ENCODE results near the gene DYRK3.

DYRK3 gene

DNA sequence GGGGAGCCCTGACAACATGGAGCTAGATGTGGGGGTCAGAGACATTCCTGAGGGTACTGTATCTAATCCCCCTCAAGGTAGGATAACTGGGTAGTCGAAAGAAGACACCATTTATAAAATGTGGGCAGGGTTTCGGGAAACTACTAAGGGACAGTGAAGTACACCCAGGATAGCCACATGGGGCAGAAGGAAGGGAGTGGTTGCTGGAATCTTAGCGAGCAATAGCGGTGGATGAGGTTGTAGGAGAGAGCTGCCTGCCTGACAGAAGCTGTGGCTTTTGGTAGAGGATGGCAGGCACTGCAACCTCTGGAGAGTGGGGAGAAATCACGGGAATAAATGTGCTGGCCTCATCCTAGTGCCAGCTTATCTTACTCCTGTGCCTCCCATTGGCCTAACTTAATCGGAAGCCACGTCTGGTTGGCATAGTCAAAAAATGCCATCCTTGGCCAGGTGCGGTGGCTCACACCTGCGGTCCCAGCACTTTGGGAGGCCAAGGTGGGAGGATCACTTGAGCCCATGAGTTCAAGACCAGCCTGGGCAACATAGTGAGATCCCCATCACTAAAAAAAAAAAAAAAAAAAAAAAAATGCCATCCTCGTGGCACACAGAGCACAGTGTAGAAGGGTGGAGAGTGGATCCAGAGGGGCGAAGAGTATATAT is 26.0 kb downstream of the DYRK3 start:
- H3K36me3 ChIP-seq (ENCODE audit: control insufficient read depth, insufficient read depth, low read length): no peaks in the 10 kb centered on the region
- H3K27ac ChIP-seq (ENCODE audit: low read depth, low read length, severe bottlenecking): no peak overlapping the region
- no peaks in the 10 kb centered on the region for H3K9me3 ChIP-seq (ENCODE audit: control insufficient read depth, low read length)
- WGBS, 2 experiments (ENCODE audit: insufficient coverage in 2 of 2): 88 to 97% methylated on average over 4 to 9 of the region's 11 CpGs
- no peak overlapping the region for H3K4me3 ChIP-seq (ENCODE audit: extremely low read depth, insufficient read depth, low read length, poor library complexity, severe bottlenecking)
- peaks cover 11% of the 10 kb centered on the region for H3K4me1 ChIP-seq (ENCODE audit: control insufficient read depth, insufficient read depth, low read length, poor library complexity, severe bottlenecking)

DNA sequence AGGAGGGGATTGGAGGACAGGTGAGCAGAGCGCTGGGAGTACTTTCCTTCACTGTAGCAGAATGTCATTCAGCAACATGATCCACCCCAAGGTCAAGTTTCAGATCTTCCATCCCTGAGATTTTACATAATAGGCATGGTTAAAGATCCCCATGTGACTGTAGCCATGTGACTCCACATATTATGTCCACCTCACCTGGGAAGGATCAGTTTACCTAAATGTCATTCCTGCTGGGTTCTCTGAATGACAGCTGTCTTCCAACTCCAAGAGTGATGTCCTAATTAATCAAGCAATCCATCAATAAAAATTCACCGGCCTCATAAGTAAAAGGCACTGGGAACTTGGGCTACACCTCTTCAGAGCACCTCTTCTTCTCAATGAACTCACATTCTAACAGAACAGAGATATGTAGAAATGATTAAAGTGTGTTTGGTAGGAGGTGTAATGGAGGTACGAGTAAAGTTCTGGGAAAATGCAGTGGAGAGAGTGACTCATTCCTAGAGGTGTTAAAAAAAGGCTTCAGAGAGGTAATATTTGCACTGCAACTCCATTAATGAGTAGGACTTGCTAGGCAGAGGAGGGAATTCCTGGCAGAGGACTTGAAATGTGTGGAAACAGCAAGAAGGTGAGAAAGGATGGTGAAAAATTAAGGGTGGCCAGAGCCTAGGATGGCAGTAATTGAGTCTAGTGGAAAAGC is 27.2 kb downstream of the DYRK3 start:
- 29 to 84% methylated on average over 1 to 3 of the region's 3 CpGs for WGBS, 2 experiments (ENCODE audit: insufficient coverage in 2 of 2)
- H3K4me3 ChIP-seq (ENCODE audit: extremely low read depth, insufficient read depth, low read length, poor library complexity, severe bottlenecking): no peak overlapping the region
- no peak overlapping the region for H3K27ac ChIP-seq (ENCODE audit: low read depth, low read length, severe bottlenecking)
- H3K4me1 ChIP-seq (ENCODE audit: control insufficient read depth, insufficient read depth, low read length, poor library complexity, severe bottlenecking): peaks cover 11% of the 10 kb centered on the region
- no peaks in the 10 kb centered on the region for H3K9me3 ChIP-seq (ENCODE audit: control insufficient read depth, low read length)
- no peaks in the 10 kb centered on the region for H3K36me3 ChIP-seq (ENCODE audit: control insufficient read depth, insufficient read depth, low read length)

DNA sequence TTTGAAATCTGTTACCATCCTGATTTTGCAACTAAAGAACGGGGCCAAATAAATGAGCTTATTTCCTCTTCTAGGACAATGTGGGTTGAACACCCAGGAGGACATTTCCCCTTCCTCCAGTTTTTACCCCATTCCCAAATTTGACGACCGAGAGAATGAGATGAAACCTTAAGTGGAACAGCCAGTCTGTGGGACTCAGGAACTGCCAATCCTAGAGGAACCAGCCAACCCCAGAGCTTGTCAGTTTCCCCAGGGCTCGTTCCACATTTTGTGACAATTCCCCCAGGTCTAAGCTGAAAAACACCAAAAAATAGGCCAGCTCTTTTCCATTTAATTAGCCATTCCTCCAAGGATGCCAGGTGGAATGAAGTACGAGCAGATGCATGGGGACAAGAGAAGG is 28.0 kb downstream of the DYRK3 start:
- 60 to 86% methylated on average over 1 to 5 of the region's 5 CpGs for WGBS, 2 experiments (ENCODE audit: insufficient coverage in 2 of 2)
- H3K36me3 ChIP-seq (ENCODE audit: control insufficient read depth, insufficient read depth, low read length): no peaks in the 10 kb centered on the region
- H3K4me3 ChIP-seq (ENCODE audit: extremely low read depth, insufficient read depth, low read length, poor library complexity, severe bottlenecking): no peak overlapping the region
- H3K27ac ChIP-seq (ENCODE audit: low read depth, low read length, severe bottlenecking): no peak overlapping the region
- H3K9me3 ChIP-seq (ENCODE audit: control insufficient read depth, low read length): no peaks in the 10 kb centered on the region
- H3K4me1 ChIP-seq (ENCODE audit: control insufficient read depth, insufficient read depth, low read length, poor library complexity, severe bottlenecking): peaks cover 6% of the 10 kb centered on the region

DNA sequence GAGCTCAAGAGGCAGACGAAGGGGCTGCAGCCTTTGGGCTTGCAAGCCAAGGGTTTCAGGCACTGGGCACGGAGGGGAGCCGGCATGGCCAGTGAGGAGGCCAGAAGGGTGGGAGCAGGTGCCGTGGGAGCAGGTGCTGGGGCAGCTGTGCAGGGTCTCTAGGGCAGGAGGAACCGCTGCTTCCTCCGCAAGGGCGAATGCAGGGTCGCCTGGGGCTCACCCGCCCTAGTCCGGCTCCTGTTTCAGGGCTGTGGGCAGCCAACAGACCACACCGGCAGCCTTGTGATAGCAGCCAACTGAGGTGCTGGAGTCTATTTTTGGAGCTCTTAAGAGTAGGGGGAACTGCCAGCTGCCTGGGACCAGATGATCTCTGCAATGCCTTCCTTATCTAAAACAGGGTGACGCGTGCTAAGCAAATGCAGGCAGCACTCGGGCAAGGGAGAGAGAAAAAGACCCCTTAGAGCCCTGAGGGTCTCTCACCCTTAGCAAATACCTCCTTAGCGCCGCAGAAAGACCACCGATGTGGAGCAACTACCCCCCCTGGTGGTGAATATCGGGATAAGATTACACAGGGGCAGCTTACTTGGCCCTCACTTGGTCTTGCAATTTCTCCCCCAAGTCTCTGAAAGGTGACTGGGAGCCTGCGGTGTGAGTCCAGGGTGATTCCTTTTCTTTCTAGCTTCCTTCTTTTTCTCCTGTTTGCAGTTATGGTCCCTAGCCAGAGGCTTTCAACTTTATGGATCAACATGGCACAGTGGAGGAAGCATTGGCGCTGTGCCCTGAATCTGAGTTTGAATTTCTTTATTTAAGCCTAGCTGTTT is 28.7 kb downstream of the DYRK3 start:
- Histone ChIP-seq H3K36me3 (ENCODE audit: control insufficient read depth, insufficient read depth, low read length) (no peaks in the 10 kb centered on the region), H3K9me3 (ENCODE audit: control insufficient read depth, low read length) (no peaks in the 10 kb centered on the region), H3K4me3 (ENCODE audit: extremely low read depth, insufficient read depth, low read length, poor library complexity, severe bottlenecking) (no peak overlapping the region), H3K4me1 (ENCODE audit: control insufficient read depth, insufficient read depth, low read length, poor library complexity, severe bottlenecking) (peaks cover 6% of the 10 kb centered on the region), H3K27ac (ENCODE audit: low read depth, low read length, severe bottlenecking) (no peak overlapping the region)
- 25 to 26% methylated on average over 12 of the region's 20 CpGs for WGBS, 2 experiments (ENCODE audit: insufficient coverage in 2 of 2)

DNA sequence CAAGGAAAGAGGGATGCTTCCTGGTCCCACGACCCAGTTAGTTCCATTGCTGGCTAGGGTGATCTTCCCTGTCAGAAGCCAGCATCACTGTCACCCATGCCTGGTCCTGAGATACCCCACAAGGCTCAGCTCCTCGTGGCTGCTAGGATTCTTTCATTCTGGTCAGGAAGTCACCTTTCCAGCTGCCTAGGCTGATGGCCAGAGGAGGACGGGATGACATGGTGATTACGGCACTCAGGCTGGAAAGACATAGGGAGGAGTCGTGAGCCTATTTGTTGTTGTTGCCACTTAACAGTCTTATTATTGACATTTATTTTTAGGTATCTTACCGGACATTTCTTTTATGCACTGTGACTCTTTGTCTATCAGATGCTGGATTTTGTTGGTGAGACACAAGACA is 29.4 kb downstream of the DYRK3 start:
- no peak overlapping the region for H3K4me3 ChIP-seq (ENCODE audit: extremely low read depth, insufficient read depth, low read length, poor library complexity, severe bottlenecking)
- H3K4me1 ChIP-seq (ENCODE audit: control insufficient read depth, insufficient read depth, low read length, poor library complexity, severe bottlenecking): peaks cover 6% of the 10 kb centered on the region
- no peaks in the 10 kb centered on the region for H3K9me3 ChIP-seq (ENCODE audit: control insufficient read depth, low read length)
- H3K27ac ChIP-seq (ENCODE audit: low read depth, low read length, severe bottlenecking): no peak overlapping the region
- WGBS, 2 experiments (ENCODE audit: insufficient coverage in 2 of 2): 45 to 82% methylated on average over 1 to 6 of the region's 6 CpGs
- H3K36me3 ChIP-seq (ENCODE audit: control insufficient read depth, insufficient read depth, low read length): no peaks in the 10 kb centered on the region

DNA sequence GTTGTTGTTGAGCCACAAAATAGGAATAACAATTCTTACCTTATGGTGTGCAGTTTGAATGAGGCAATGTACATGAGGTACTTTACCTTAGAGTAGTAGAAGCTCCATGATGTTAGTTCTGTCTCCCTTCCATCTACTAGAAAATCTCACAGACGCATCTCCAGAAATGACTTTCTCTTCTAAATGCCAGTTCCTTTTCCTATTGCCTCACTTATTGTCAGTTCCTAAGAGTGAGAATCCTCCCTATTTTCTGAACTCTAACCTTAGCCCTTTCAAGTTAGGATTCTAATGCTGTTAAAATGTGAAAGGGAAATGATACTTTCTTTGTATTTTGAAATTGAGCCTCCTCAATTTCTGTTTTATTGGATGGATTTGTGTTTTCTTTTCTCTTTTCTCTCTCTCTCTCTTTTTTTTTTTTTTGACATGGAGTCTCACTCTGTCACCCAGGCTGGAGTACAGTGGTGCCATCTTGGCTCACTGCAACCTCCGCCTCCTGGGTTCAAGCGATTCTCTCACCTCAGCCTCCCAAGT is 30.8 kb downstream of the DYRK3 start:
- 100% methylated on average over 3 of the region's 3 CpGs; no CpG with 5 or more reads in 1 of the 2 experiments for WGBS, 2 experiments (ENCODE audit: insufficient coverage in 2 of 2)

GRCh38 chr1:206666954-206667665 is 31.8 kb downstream of the DYRK3 start:
- Histone ChIP-seq H3K36me3 (ENCODE audit: control insufficient read depth, insufficient read depth, low read length) (no peaks in the 10 kb centered on the region), H3K4me3 (ENCODE audit: extremely low read depth, insufficient read depth, low read length, poor library complexity, severe bottlenecking) (no peak overlapping the region), H3K4me1 (ENCODE audit: control insufficient read depth, insufficient read depth, low read length, poor library complexity, severe bottlenecking) (peaks cover 10% of the 10 kb centered on the region), H3K9me3 (ENCODE audit: control insufficient read depth, low read length) (no peaks in the 10 kb centered on the region), H3K27ac (ENCODE audit: low read depth, low read length, severe bottlenecking) (no peak overlapping the region)
- 85 to 90% methylated on average over 5 of the region's 5 CpGs for WGBS, 2 experiments (ENCODE audit: insufficient coverage in 2 of 2)

More for the DNA sequence above, 30.8 kb downstream of the DYRK3 start:
- H3K4me3 ChIP-seq (ENCODE audit: extremely low read depth, insufficient read depth, low read length, poor library complexity, severe bottlenecking): no peak overlapping the region
- H3K9me3 ChIP-seq (ENCODE audit: control insufficient read depth, low read length): no peaks in the 10 kb centered on the region
- H3K27ac ChIP-seq (ENCODE audit: low read depth, low read length, severe bottlenecking): no peak overlapping the region
- no peaks in the 10 kb centered on the region for H3K36me3 ChIP-seq (ENCODE audit: control insufficient read depth, insufficient read depth, low read length)
- peaks cover 6% of the 10 kb centered on the region for H3K4me1 ChIP-seq (ENCODE audit: control insufficient read depth, insufficient read depth, low read length, poor library complexity, severe bottlenecking)

DNA sequence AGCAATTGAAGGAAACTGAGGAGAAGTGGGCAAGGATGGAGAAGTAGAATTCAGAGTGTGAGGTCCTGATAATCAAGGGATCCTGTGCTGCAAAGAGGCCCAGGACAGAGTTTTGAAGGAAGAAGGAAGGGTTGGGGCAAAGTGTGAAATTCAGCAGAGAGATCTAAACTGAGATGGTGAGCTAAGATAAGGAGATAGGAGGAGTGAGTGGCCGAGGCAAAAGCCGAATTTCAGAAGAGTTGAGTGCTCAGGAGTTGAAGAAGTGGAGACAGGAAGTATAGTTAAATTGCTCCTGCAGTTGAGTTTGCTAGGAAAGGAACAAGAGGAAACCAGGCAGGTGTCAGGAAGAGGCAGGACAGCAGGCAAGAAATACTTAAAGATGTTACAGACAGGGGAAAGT is 33.0 kb downstream of the DYRK3 start:
- Histone ChIP-seq H3K36me3 (ENCODE audit: control insufficient read depth, insufficient read depth, low read length) (no peaks in the 10 kb centered on the region), H3K27ac (ENCODE audit: low read depth, low read length, severe bottlenecking) (no peak overlapping the region), H3K4me3 (ENCODE audit: extremely low read depth, insufficient read depth, low read length, poor library complexity, severe bottlenecking) (no peak overlapping the region), H3K4me1 (ENCODE audit: control insufficient read depth, insufficient read depth, low read length, poor library complexity, severe bottlenecking) (peaks cover 13% of the 10 kb centered on the region), H3K9me3 (ENCODE audit: control insufficient read depth, low read length) (no peaks in the 10 kb centered on the region)
- WGBS, 2 experiments (ENCODE audit: insufficient coverage in 2 of 2): 28 to 40% methylated on average over 2 of the region's 2 CpGs

GRCh38 chr1:206668874-206669410 is 33.6 kb downstream of the DYRK3 start:
- H3K36me3 ChIP-seq (ENCODE audit: control insufficient read depth, insufficient read depth, low read length): no peaks in the 10 kb centered on the region
- no peak overlapping the region for H3K27ac ChIP-seq (ENCODE audit: low read depth, low read length, severe bottlenecking)
- peaks cover 10% of the 10 kb centered on the region for H3K4me1 ChIP-seq (ENCODE audit: control insufficient read depth, insufficient read depth, low read length, poor library complexity, severe bottlenecking)
- no peaks in the 10 kb centered on the region for H3K9me3 ChIP-seq (ENCODE audit: control insufficient read depth, low read length)
- H3K4me3 ChIP-seq (ENCODE audit: extremely low read depth, insufficient read depth, low read length, poor library complexity, severe bottlenecking): no peak overlapping the region
- 100% methylated on average over 2 of the region's 6 CpGs; no CpG with 5 or more reads in 1 of the 2 experiments for WGBS, 2 experiments (ENCODE audit: insufficient coverage in 2 of 2)
